Psoas muscle (tissue), 8 donors: ENCODE results near the gene FOSL1. TPM values are rescaled to one million over a fixed set of nuclear protein-coding genes. Genes with fewer than 3 reads are reported as not detected.
A peak's percentile ranks its signal among the peaks of the same experiment; 100 is the strongest.

ENCODE experiments used
- ATAC-seq, 4 donors: fragments of 200-7000 bp; cut with Tn5 transposase; one replicate each; pipeline ENCODE4 v1.9.1; 2020; ENCODE audit warnings: moderate library complexity in 3 of 4, mild to moderate bottlenecking in 2 of 4
- DNase-seq, 2 donors: peaks; one replicate each; pipeline ENCODE4 v3.0.0-alpha.2; 2020
- H3K27ac ChIP-seq: fragments of 200-600 bp; one replicate; pipeline ENCODE4 v1.8.0; 2022
- H3K27me3 ChIP-seq, 3 donors: fragments of 200-600 bp in 1 of 3; one replicate each; pipeline versions ENCODE4 v1.6.1 to v1.8.0; 2013 to 2022; ENCODE audit warnings: low read length in 2 of 3, mild to moderate bottlenecking in 2 of 3, moderate library complexity in 1 of 3; ENCODE audit not compliant: insufficient read depth in 3 of 3
- H3K36me3 ChIP-seq, 2 donors: fragments of 200-600 bp in 1 of 2; one replicate each; pipeline versions ENCODE4 v1.6.1 to v1.8.0; 2013 to 2022; ENCODE audit warnings: low read depth in 1 of 2, mild to moderate bottlenecking in 1 of 2, moderate library complexity in 1 of 2; ENCODE audit not compliant: insufficient read depth in 1 of 2
- H3K4me1 ChIP-seq: fragments of 200-600 bp; one replicate; pipeline ENCODE4 v1.8.0; 2022
- H3K4me3 ChIP-seq: fragments of 200-600 bp; one replicate; pipeline ENCODE4 v1.8.0; 2022; ENCODE audit warnings: mild to moderate bottlenecking
- H3K9me3 ChIP-seq: fragments of 200-600 bp; one replicate; pipeline ENCODE4 v1.8.0; 2022
- CTCF ChIP-seq: fragments of 200-600 bp; IDR thresholded peaks from one replicate; pipeline ENCODE4 v1.8.0; 2022; ENCODE audit warnings: antibody characterized with exemption
- WGBS, 3 donors: extraction: QIAGEN DNeasy Blood & Tissue Kit; methylation state at CpG; one replicate each; pipeline versions ENCODE4 v1.1.6 to v1.1.7; 2013; 5-methylcytosine and 5-hydroxymethylcytosine counted together
- intact Hi-C, 2 donors: fragments of 100-400 bp; cut with DNase I; formaldehyde crosslinking; loops; one replicate each; pipeline versions ENCODE4 v1.11.0 to v1.14.2; 2022
- polyA plus RNA-seq, 3 donors: library from polyadenylated mRNA; stranded (reverse); fragments of 200-250 nt; gene quantifications; one replicate each; pipeline ENCODE4 v1.2.3, GENCODE V29; 2013
- total RNA-seq, 4 donors: library from RNA; stranded (reverse); fragmentation: NEBNext Ultra II Directional in 2 of 4; extraction: Animal tissue kit (Norgen Biotek cat#: 25700) in 2 of 4; gene quantifications; one replicate each; pipeline versions ENCODE4 v1.2.1 to v1.2.4, GENCODE V29; 2021 to 2023
- donor health status: healthy with polysubstance abuse.
- donor health status: DM: no; HTN: no; CAD: no; lungs with moderate emphysema.
- donor health status: Bipolar disorder and iron deficiency.
- donor health status: healthy.
- donor health status: DM: yes; HTN: yes; CAD: no.
- donor health status: DM: no; HTN: no; CAD: no.
- donor health status: DM: no; HTN: no; CAD: no.
- donor health status: DM: yes; HTN: yes; CAD: no.

Gene FOSL1
- total and polyA plus RNA-seq, 7 donors = 0.75 to 257 (median 10.4) TPM

- intact Hi-C loops = no loop called here
- no peak for ATAC-seq
- H3K9me3 ChIP-seq = no peaks in the 10 kb centered on the region
- TF ChIP-seq CTCF = no peak
- no peak overlapping the region for H3K4me3 ChIP-seq
- no peak overlapping the region for H3K27ac ChIP-seq
- H3K27me3 ChIP-seq = no peaks in the 10 kb centered on the region
- WGBS, 3 donors = 79 to 81% (median 79%) methylated on average over 17 to 18 of the region's 18 CpGs
- peak in 1 of 2 donors; percentile 53 for DNase-seq
- H3K36me3 ChIP-seq = peaks cover 0 to 79% of the 10 kb centered on the region in 2 donors
- H3K4me1 ChIP-seq = peaks cover 13% of the 10 kb centered on the region
Measured at GRCh38 chr11:65864706-65865471, 35.3 kb downstream of the FOSL1 start.

GRCh38 chr11:65863889-65864705, 36.1 kb downstream of the FOSL1 start:
- no peaks in the 10 kb centered on the region for H3K9me3 ChIP-seq
- TF ChIP-seq CTCF = no peak
- H3K4me3 ChIP-seq = no peak overlapping the region
- no peak overlapping the region for H3K27ac ChIP-seq
- 79 to 85% (median 79%) methylated on average over 12 of the region's 12 CpGs for WGBS, 3 donors
- H3K36me3 ChIP-seq = peaks cover 0 to 72% of the 10 kb centered on the region in 2 donors
- peaks cover 13% of the 10 kb centered on the region for H3K4me1 ChIP-seq
- intact Hi-C loops = no loop called here
- DNase-seq (peak in 1 of 2 donors; percentile 32), ATAC-seq (no peak)
- H3K27me3 ChIP-seq = no peaks in the 10 kb centered on the region

- DNase-seq (peak in 1 of 2 donors; percentile 59), ATAC-seq (no peak)
- H3K27ac ChIP-seq = no peak overlapping the region
- H3K4me1 ChIP-seq = peaks cover 13% of the 10 kb centered on the region
- H3K4me3 ChIP-seq = no peak overlapping the region
- WGBS, 3 donors = 85 to 87% (median 85%) methylated on average over 22 to 24 of the region's 24 CpGs
- H3K9me3 ChIP-seq = no peaks in the 10 kb centered on the region
- peaks cover 0 to 65% of the 10 kb centered on the region in 2 donors for H3K36me3 ChIP-seq
- H3K27me3 ChIP-seq = no peaks in the 10 kb centered on the region
- intact Hi-C loops = no loop called here
- TF ChIP-seq CTCF = no peak
Measured at GRCh38 chr11:65862941-65863888, 37.0 kb downstream of the FOSL1 start.

DNA sequence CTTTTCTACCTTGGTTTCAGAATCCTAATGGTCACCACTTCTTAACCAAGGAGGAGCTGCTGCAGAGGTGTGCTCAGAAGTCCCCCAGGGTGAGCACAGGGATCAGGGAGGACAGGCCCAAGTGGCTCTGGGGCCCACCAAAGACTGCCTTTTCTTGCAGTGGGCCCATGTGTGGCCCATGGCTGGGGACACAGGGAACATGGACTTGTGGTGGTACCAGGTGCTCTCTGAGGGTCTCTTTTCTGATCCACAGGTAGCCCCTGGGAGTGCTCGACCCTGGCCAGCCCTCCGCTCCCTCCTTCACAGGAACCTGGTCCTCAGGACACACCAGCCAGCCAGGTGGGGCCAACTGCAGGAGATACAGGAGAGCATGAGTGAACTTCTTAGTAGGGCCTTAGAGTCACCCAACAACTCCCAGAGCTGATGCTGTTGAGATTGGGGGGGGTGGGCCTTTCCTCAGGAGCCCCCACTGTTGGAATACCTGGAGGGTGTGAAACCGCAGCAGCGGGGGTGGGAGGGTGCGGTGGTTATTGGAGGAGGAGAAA, 37.9 kb downstream of the FOSL1 start:
- TF ChIP-seq CTCF = no peak
- intact Hi-C loops = no loop called here
- Histone ChIP-seq H3K36me3 (peaks cover 0 to 56% of the 10 kb centered on the region in 2 donors), H3K4me3 (no peak overlapping the region), H3K27ac (peak overlapping the region; percentile 9), H3K4me1 (peaks cover 13% of the 10 kb centered on the region), H3K27me3 (no peaks in the 10 kb centered on the region), H3K9me3 (no peaks in the 10 kb centered on the region)
- 76 to 91% (median 77%) methylated on average over 5 of the region's 5 CpGs for WGBS, 3 donors
- ATAC-seq (no peak), DNase-seq (peak in 1 of 2 donors; percentile 56)
